DND-41 (cell line): ENCODE measurements around the gene TTC28.

Source experiments
- ATAC-seq: fragments of 200-7000 bp; cut with Tn5 transposase; 3 replicates; pipeline ENCODE4 v1.9.1; 2021; ENCODE audit warnings: low read depth; ENCODE audit not compliant: insufficient read depth
- DNase-seq: peaks from one replicate; pipeline ENCODE4 v3.0.0-alpha.2; 2020
- H2AFZ ChIP-seq: 2 replicates; pipeline ENCODE4 v1.6.0; 2012; ENCODE audit warnings: low read depth, low read length
- H3K27ac ChIP-seq: 2 replicates; pipeline ENCODE4 v1.5.1; 2012; ENCODE audit warnings: low read length, inconsistent platforms
- H3K27me3 ChIP-seq: fragments of 200-600 bp; sonication (generic); 2 replicates; pipeline ENCODE4 v1.6.0; 2012; ENCODE audit warnings: low read length, mild to moderate bottlenecking, inconsistent platforms; ENCODE audit not compliant: insufficient read depth, poor library complexity
- H3K36me3 ChIP-seq: 2 replicates; pipeline ENCODE4 v1.5.1; 2012; ENCODE audit warnings: low read length, inconsistent platforms; ENCODE audit not compliant: insufficient read depth
- H3K4me1 ChIP-seq: 2 replicates; pipeline ENCODE4 v1.5.1; 2012; ENCODE audit warnings: mild to moderate bottlenecking, low read length; ENCODE audit not compliant: insufficient read depth
- H3K4me2 ChIP-seq: 2 replicates; pipeline ENCODE4 v1.6.0; 2012; ENCODE audit warnings: mild to moderate bottlenecking, moderate library complexity, low read length, inconsistent platforms; ENCODE audit not compliant: insufficient read depth
- H3K4me3 ChIP-seq, 2 experiments: fragments of 200-600 bp in 1 of 2; shearing (Covaris generic) in 1 of 2; 2 replicates each; pipeline ENCODE4 v1.5.1; 2012 to 2016; ENCODE audit warnings: inconsistent platforms in 2 of 2, low read length in 2 of 2, mild to moderate bottlenecking in 2 of 2, low read depth in 1 of 2, moderate library complexity in 1 of 2
- H3K79me2 ChIP-seq: 2 replicates; pipeline ENCODE4 v1.6.0; 2012; ENCODE audit warnings: low read length, inconsistent platforms; ENCODE audit not compliant: insufficient read depth
- H3K9ac ChIP-seq: 2 replicates; pipeline ENCODE4 v1.6.0; 2012; ENCODE audit warnings: low read depth, mild to moderate bottlenecking, inconsistent platforms, low read length, moderate library complexity
- H3K9me3 ChIP-seq: 2 replicates; pipeline ENCODE4 v1.5.1; 2012; ENCODE audit warnings: low read length, moderate library complexity, mild to moderate bottlenecking, inconsistent platforms; ENCODE audit not compliant: insufficient read depth, severe bottlenecking
- H4K20me1 ChIP-seq: 2 replicates; pipeline ENCODE4 v1.6.0; 2012; ENCODE audit warnings: low read length; ENCODE audit not compliant: insufficient read depth
- EZH2 ChIP-seq: IDR thresholded peaks from 3 replicates; pipeline ENCODE4 v1.6.1; 2012; ENCODE audit warnings: borderline replicate concordance, low read depth, mild to moderate bottlenecking, moderate library complexity, low read length, inconsistent platforms; ENCODE audit not compliant: severe bottlenecking
- TF ChIP-seq, protein P1 (sequence below): IDR thresholded peaks from 2 replicates; pipeline ENCODE4 v1.5.1; 2012; ENCODE audit warnings: borderline replicate concordance, low read length, moderate library complexity, mild to moderate bottlenecking; ENCODE audit not compliant: poor library complexity, severe bottlenecking; ENCODE audit errors: extremely low read depth

TTC28 gene

DNA sequence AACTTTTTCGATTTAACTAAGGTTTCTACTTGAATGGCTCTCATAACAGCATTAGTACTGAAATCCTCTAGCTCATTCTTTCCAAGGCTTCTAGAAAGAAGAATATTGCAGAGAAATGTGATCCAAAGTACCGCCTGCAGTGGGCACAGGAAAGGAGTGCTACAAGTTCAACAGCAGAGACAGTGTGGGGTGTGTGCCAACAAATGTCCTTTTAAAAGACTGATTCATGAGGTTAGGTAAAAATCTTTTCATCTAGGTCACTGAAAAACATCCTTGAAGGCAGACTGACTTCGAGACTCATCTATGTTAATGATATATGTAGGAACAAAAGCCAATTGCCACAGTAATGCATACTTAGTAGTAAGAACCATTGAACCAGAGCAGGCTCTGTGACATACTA lies 411.5 kb downstream of the TTC28 start:
- DNase-seq: no peak
- Histone ChIP-seq H3K4me2 (no peak overlapping the region), H3K9ac (no peak overlapping the region), H3K9me3 (no peaks in the 10 kb centered on the region), H2AFZ (no peak overlapping the region), H3K27me3 (no peaks in the 10 kb centered on the region), H4K20me1 (no peaks in the 10 kb centered on the region; the same call in 1 of the 2 replicates), H3K4me3 (no peak overlapping the region), H3K27ac (no peak overlapping the region), H3K36me3 (peaks cover 4% of the 10 kb centered on the region; the same call in 1 of the 2 replicates), H3K79me2 (peaks cover 54% of the 10 kb centered on the region; the same call in 1 of the 2 replicates), H3K4me1 (no peaks in the 10 kb centered on the region)
- TF ChIP-seq, protein P1, sequence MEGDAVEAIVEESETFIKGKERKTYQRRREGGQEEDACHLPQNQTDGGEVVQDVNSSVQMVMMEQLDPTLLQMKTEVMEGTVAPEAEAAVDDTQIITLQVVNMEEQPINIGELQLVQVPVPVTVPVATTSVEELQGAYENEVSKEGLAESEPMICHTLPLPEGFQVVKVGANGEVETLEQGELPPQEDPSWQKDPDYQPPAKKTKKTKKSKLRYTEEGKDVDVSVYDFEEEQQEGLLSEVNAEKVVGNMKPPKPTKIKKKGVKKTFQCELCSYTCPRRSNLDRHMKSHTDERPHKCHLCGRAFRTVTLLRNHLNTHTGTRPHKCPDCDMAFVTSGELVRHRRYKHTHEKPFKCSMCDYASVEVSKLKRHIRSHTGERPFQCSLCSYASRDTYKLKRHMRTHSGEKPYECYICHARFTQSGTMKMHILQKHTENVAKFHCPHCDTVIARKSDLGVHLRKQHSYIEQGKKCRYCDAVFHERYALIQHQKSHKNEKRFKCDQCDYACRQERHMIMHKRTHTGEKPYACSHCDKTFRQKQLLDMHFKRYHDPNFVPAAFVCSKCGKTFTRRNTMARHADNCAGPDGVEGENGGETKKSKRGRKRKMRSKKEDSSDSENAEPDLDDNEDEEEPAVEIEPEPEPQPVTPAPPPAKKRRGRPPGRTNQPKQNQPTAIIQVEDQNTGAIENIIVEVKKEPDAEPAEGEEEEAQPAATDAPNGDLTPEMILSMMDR: no peak
- no peak for TF ChIP-seq EZH2
- ATAC-seq: no peak

DNA sequence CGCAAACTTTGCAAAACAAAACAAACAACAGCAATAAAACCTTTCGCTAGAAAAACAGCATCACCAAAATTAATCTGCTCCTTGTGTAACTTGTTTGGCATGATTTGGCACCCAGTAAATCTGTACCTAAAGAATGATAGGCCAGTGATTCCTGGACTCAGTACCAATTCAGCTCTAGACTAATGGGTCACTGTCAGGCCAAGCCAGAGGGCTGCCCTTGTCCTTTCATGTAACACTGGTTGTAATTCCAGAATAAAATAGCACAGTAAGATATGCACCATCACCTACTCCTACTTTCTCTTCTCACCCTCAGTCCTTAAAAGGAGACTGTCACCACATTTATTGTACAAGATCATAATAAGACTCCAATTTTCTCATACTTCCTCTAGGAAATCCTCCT lies 419.0 kb downstream of the TTC28 start:
- ATAC-seq: no peak
- no peak for DNase-seq
- TF ChIP-seq, protein P1: no peak
- no peak for TF ChIP-seq EZH2

DNA sequence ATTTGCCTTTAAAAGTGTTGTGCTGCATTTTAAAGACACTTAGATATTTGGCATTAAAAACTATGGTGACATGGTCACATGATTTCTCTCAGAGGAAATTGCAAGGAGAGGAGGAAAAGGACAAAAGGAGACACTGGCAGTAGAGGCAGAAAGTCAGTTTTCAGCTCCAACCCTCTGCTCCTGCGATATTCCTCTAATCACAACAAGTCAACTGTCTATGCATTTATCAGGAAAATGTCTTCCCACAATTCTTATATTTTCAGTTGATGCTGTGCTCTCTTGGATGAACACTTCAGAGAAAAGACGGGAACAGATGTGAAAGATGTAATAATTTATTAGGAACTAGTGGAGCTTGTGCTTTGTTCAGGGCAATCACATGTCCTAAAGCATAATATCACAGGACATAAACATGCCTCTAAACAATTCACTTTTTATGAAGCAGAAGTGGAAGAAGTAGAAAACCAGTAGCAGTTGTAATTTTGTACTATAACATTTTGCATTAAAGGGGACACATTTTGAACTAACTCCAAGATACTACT lies 419.8 kb downstream of the TTC28 start:
- peaks cover 5% of the 10 kb centered on the region; the same call in 1 of the 2 replicates for H4K20me1 ChIP-seq
- H3K4me1 ChIP-seq: no peaks in the 10 kb centered on the region
- H3K4me3 ChIP-seq: no peak overlapping the region
- H3K79me2 ChIP-seq: peaks cover 53% of the 10 kb centered on the region
- H3K36me3 ChIP-seq: no peaks in the 10 kb centered on the region; the same call in 1 of the 2 replicates
- H3K4me2 ChIP-seq: no peak overlapping the region
- DNase-seq (no peak), ATAC-seq (no peak)
- H3K27ac ChIP-seq: no peak overlapping the region
- H3K27me3 ChIP-seq: no peaks in the 10 kb centered on the region
- H2AFZ ChIP-seq: no peak overlapping the region
- TF ChIP-seq, protein P1: no peak
- TF ChIP-seq EZH2: no peak
- no peaks in the 10 kb centered on the region for H3K9me3 ChIP-seq
- no peak overlapping the region for H3K9ac ChIP-seq

More for the DNA sequence above, 419.0 kb downstream of the TTC28 start:
- Histone ChIP-seq H3K27me3 (no peaks in the 10 kb centered on the region), H3K4me3 (no peak overlapping the region), H3K79me2 (peaks cover 52% of the 10 kb centered on the region), H3K9ac (no peak overlapping the region), H3K27ac (no peak overlapping the region), H3K4me2 (no peak overlapping the region), H4K20me1 (peaks cover 5% of the 10 kb centered on the region; the same call in 1 of the 2 replicates), H3K9me3 (no peaks in the 10 kb centered on the region), H3K4me1 (no peaks in the 10 kb centered on the region), H3K36me3 (peaks cover 4% of the 10 kb centered on the region; the same call in 1 of the 2 replicates), H2AFZ (no peak overlapping the region)

DNA sequence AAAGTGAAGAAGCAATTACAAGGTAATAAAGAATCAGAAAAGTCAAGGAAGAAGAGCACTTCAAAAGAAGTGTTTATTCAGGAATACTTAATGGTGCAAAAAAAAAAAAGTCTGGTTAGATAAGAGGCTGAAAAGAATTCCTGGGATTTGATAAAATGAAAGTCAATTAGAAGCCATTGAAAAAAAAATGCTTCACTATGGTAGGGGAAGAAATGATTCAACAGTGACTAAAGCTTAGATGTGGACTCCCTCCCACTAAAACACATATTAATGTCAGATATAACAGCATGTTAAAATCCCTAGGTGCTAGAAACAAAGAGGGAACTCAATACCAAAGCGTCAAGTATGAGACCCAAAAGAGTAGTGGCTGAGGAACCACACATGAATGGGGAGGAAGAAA lies 425.2 kb downstream of the TTC28 start:
- H3K4me1 ChIP-seq: no peaks in the 10 kb centered on the region
- H2AFZ ChIP-seq: no peak overlapping the region
- no peak overlapping the region for H3K9ac ChIP-seq
- H3K27ac ChIP-seq: no peak overlapping the region
- ATAC-seq (no peak), DNase-seq (no peak)
- TF ChIP-seq, protein P1: no peak
- TF ChIP-seq EZH2: no peak
- peaks cover 11% of the 10 kb centered on the region; the same call in 1 of the 2 replicates for H4K20me1 ChIP-seq
- peaks cover 65% of the 10 kb centered on the region for H3K79me2 ChIP-seq
- no peaks in the 10 kb centered on the region for H3K9me3 ChIP-seq
- no peak overlapping the region for H3K4me2 ChIP-seq
- H3K27me3 ChIP-seq: no peaks in the 10 kb centered on the region
- no peaks in the 10 kb centered on the region; the same call in 1 of the 2 replicates for H3K36me3 ChIP-seq
- no peak overlapping the region for H3K4me3 ChIP-seq
